Right lobe of liver (tissue), 4 donors: ENCODE measurements around the gene KIF13A.

Experiments used
- CTCF ChIP-seq, 4 donors: fragments of 200-600 bp in 3 of 4; fragments of 450-650 bp in 1 of 4; IDR thresholded peaks; one replicate each; pipeline versions ENCODE4 v1.5.1 to v1.8.0; 2016 to 2022; ENCODE audit warnings: antibody characterized with exemption in 4 of 4, mild to moderate bottlenecking in 2 of 4
- POLR2A ChIP-seq: fragments of 450-650 bp; IDR thresholded peaks from one replicate; pipeline ENCODE4 v1.6.1; 2017; ENCODE audit warnings: antibody characterized with exemption, mild to moderate bottlenecking
- donor health status: DM: no; HTN: no; CAD: no.
- donor health status: DM: no; HTN: no; CAD: no.
- donor health status: DM: no; HTN: yes; CAD: no.

- TF ChIP-seq CTCF (IDR thresholded peaks at IDR 0.05) (no peak), POLR2A (no peak)
These were observed 115.6 kb downstream of the KIF13A start for GRCh38 chr6:17871836-17872235.
